Prostate gland (tissue), 2 donors: ENCODE measurements around the gene NRBF2.

ENCODE experiments used
- CTCF ChIP-seq, 4 experiments: fragments of 200-600 bp in 2 of 4; fragments of 450-650 bp in 2 of 4; sonication (generic) in 2 of 4; IDR thresholded peaks; 1 replicate in 3 of 4; 2 replicates in 1 of 4; pipeline ENCODE4 v1.5.1; 2016 to 2019; ENCODE audit warnings: antibody characterized with exemption in 4 of 4, mild to moderate bottlenecking in 2 of 4, moderate library complexity in 2 of 4
- POLR2A ChIP-seq: fragments of 450-650 bp; IDR thresholded peaks from one replicate; pipeline ENCODE4 v1.6.1; 2016; ENCODE audit warnings: antibody characterized with exemption, mild to moderate bottlenecking
- POLR2AphosphoS5 ChIP-seq: sonication (generic); formaldehyde crosslinking; IDR thresholded peaks from one replicate; pipeline ENCODE4 v1.6.1; 2017; ENCODE audit warnings: antibody characterized with exemption

- TF ChIP-seq CTCF (IDR thresholded peaks at IDR 0.05) (no peak), POLR2A (no peak), POLR2AphosphoS5 (no peak)
Measured at GRCh38 chr10:63145782-63146181, 12.7 kb downstream of the NRBF2 start.
